SH-SY5Y (cell line): Measurements from ENCODE around the gene NDUFB2.

Experiments
- GATA2 ChIP-seq: IDR thresholded peaks from 2 replicates; pipeline ENCODE4 v1.6.1; 2011; ENCODE audit warnings: mild to moderate bottlenecking, low read depth, low read length
- GATA3 ChIP-seq: IDR thresholded peaks from 2 replicates; pipeline ENCODE4 v1.6.1; 2011; ENCODE audit warnings: low read depth, mild to moderate bottlenecking, low read length, moderate library complexity

Gene NDUFB2

DNA sequence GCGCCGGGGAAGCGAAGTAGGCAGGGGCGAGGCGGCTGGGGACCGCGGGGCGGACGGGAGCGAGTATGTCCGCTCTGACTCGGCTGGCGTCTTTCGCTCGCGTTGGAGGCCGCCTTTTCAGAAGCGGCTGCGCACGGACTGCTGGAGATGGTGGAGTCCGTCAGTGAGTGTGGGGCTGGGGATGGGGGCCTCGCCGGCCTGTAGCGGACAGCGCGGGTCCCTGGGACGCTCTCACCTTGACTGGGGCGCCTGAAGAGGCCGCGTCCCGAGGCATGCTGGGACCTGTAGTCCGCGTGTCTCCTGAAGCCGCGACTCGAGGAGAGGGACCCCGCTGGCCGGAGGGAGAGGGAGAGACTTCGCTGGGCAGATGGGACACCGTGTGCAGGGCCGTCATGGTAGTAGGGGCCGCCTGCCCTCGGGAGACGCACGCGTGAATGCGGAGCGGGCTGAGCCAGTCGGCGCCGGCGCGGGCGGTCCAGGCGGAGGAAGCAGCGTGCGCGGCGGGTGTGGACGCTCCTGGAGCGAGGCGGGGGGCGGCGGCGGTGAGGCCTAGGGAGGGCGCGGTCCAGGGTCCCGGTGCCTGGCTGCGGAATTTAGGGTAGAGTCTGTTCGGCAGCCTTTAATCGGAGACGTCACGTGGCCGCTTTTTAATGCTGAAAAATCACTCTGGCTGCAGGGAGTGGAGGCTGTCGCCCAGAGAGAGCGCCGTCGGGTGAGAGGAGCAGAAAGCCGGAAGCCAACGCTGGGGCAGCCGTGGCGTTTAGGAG lies at the start of gene NDUFB2:
Gene NDUFB2, plus strand, starts transcription at position 29 of the 767 bp plus-strand sequence. Its CDS starts 37 bp downstream, at position 66.
- no peak for TF ChIP-seq GATA3
- TF ChIP-seq GATA2, result peak; percentile 22; the same call in 1 of the 2 replicates

DNA sequence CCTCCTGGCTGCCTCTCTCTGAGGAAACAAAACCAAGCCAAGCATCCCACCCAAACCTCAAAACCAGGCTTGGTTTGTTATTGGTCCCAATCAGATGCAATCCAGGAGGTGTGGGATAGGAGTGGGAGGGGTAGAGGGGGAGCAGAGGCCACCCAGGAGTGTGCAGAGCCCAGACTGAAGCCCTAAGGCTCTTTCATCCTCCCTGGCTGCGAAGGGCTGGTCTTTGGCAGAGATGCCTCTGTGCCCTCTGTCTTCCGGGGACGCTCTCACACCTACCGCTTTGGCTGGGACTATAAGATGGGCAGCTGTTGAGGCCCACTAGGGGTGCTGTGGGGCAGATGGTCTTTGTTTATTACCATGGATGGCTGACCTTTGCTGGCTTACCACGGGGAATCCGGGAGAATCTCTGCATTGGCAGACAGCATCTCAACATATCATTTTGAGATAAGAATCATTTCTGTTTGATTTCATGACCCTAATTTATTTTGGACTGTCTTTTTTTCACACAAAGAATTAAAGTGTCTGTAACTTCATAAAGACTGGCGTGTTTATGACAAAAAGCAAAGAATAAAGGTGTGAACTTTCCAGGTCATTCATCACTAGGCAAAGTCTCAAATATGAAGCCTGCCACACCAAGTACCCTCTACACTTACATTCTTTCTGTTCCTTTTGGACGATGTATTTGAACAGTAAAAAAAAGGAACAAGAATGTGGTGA lies 49.4 kb upstream of the NDUFB2 start:
- no peak for TF ChIP-seq GATA3
- TF ChIP-seq GATA2, result peak; percentile 56

DNA sequence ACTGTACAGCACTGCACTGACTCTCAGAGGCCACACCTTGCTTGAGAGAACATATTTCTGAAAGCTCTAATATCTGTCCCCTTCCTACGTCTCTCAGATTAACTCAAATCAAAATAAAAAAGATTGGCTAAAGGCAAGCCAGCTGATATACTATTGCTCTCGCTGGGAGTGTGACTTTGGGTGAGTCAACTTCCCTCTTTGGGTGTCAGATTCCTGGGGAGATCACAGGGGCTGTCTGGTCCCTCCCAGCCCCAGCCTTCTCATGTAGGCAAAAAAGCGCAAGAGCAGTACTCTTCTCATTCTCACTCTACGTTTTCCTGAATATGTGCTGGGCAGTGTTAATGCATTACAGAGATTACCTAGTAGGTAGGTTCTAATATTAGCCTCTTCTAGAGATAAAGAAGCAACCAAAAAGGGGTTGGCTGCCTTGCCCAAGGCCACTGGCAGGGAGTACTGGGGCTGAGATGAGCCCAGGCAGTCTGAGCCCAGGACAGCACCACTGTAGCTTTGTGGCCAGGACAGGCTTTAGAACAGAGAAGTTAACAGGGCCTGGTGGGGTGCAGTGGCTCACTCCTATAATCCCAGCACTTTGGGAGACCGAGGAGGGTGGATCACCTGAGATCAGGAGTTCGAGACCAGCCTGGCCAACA lies 46.8 kb upstream of the NDUFB2 start:
- TF ChIP-seq GATA2, result no peak
- no peak for TF ChIP-seq GATA3

DNA sequence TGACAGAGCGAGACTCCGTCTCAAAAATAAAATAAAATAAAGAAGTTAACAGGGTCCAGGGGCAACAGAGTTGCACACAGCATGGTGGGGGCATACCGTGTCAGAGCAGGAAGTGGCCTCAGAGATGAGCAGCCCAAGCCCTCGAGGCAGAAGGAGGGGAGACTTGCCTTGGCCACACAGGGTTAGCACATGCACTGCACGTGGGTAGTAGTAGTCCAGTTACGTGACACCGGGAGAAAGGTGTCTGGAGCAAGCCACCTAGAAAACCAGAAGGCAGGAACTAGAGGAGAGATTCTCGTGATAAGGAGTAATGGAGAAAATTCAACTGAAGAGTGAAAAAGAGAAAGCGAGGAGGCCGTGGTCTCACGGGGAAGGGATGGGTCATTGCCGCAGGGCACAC lies 46.1 kb upstream of the NDUFB2 start:
- TF ChIP-seq GATA3, result no peak
- no peak; the same call in 1 of the 2 replicates for TF ChIP-seq GATA2

DNA sequence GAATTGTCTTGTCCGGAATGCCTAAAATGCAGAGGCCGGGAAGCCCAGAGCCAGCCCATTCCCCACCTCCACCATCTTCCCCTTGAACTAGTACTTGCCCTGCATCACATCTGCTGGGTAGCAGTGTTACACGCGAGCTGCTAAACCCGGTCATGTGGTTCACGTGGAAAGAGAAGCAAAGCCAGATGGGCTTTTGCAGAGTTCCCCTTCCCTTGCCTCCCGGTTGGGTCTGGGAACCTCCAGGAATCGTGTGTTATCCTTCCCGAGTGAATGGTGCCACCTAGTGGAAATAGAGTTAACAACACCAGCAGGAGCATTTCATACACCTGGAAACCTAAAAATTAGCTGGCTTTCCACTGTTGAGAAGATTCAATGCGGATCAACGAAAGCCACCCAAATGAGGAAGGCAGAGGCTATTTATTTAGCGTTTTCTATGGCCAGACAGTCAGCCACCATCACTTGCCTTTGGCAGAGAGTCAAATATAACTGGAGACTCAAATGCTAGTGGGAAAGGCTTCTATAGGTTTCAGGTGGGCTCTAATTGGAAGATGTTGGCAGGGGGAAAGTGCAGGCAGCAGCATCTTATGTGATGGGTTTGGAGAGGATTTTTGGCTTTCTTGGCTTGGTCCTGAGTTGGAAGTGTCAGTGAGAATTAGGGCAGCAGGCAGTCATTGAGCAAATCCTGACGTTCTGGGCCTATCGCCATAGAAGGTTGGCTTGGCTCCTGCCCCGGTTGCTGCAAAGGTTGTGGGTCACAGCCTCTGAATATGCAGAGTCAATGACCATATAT lies 43.0 kb upstream of the NDUFB2 start:
- no peak for TF ChIP-seq GATA2
- TF ChIP-seq GATA3, result no peak

DNA sequence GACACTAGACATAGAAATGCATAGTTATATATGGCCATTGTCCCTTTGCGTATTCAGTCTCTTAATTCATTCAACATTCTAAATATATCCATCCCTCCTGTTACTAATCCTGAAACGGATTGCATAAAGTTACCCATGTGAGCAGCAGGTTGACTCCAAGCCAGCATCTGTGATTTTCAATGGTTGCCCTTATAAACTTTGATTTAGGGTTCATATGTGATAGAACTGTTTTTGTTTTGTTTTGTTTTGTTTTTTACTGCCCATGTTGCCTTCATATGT lies 42.5 kb upstream of the NDUFB2 start:
- no peak for TF ChIP-seq GATA3
- TF ChIP-seq GATA2, result no peak

DNA sequence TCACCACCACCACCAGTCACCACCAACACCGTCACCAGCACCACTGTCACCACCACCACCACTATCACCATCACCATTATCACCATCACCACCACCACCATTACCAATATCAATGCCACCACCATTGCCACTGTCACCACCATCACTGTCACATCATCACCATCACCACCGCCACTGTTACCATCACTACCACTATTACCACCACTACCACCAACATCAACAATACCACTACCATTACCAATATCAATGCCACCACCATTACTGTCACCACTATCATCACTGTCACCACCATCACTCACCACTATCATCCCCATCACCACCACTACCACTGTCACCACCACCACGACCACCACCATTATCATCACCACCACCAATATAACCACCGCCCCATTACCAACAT lies 41.8 kb upstream of the NDUFB2 start:
- TF ChIP-seq GATA3 (no peak), GATA2 (no peak)

DNA sequence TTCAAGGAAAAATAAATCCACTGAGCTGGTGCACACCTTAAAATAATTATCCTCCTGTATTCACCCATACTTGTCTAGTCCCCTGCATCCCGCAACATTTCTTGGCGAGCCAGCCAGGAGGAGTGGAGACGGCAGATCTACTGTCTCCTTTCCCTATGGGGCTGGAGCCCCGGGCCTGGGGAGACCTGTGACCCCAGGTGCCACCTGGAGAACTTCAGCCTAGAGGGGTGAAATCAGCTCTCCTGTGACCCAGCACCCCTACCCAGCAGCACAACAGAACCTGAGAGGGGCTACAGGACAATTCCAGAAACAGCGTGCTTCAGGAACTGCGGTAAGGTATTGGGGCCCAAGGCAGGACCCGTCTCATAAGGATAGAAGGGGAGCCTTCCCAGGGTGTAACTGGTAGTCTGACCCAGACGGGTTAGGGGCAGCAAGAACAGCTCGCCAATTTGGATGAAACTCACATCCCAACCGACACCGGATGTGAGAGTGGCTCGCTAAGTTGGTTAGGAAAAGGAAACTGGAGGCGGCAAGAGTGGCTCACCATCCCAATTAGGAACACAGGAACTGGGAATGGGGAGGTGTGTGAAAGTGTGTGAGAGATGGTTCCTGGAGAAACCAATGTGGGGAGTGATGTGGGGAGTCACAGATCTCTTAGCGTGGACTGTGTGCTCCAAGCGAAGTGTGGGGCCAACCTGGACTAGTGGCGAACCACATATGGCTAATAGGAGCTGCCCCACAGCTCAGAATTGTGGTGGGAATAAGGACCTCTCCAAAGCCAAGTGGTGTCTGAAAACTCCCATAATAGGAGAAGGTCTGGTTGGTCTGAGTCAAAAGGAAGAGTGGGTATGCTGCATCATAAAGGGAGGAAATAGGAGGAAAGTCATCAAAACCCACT lies 40.7 kb upstream of the NDUFB2 start:
- TF ChIP-seq GATA3 (no peak), GATA2 (no peak)

DNA sequence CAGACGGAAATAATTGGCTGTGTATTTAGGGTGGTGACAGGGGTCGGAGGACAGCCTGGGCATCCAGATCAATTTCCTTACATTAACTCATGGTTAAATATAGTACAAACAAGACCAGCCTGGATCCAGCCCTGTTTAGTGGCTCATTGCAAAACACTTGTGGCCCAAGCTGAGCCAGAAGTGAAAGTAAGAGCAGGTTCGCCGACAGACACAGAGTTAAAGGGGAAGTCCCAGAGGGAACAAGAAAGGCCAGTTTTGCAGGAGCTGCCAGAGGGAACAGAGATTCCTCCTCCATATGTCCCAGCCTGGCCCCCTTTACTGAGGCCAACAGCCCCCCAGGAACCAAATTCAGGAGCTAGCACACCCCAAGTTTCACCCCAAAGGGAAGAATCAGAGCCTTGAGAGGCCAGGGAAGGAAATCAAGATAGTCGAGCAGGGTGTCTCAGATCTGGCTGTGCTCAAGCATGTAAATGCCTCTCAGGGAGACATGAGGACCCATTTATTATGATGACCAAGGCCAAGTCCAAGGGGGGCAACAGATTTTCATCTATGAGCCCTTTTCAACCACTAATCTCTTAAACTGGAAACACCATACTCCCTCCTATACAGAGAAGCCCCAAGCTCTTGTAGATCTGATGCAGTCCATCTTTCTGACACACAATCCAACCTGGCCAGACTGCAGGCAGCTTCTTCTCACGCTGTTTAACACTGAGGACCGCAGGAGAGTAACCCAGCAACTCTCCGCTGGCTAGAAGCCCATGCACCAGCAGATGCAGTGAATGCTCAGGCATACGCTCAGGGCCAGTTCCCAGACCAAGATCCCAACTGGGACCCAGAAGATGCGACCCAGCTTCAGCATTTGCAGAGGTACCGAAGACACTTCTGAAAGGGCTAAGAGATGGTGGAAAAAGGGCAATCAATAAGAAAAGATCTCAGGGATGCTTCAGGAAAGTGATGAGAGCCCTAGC lies 39.7 kb upstream of the NDUFB2 start:
- TF ChIP-seq GATA3 (no peak), GATA2 (no peak)

DNA sequence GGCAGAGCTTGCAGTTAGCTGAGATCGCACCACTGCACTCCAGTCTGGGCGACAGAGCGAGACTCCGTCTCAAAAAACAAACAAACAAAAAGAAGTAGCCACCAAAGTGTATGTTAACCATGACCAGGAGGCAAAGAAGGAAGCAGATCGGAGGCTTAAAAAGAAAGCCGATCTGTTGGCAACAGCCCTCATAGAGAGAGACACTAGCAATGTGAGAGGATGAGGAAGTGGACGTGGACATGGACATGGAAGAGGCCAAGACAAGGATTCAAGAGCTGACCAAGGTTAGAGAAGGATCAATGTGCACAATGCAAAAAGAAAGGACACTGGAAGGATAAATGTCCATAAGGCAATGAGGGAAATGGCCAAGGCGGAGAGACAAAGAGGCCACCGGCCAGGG lies 38.6 kb upstream of the NDUFB2 start:
- TF ChIP-seq GATA3 (no peak), GATA2 (no peak)

DNA sequence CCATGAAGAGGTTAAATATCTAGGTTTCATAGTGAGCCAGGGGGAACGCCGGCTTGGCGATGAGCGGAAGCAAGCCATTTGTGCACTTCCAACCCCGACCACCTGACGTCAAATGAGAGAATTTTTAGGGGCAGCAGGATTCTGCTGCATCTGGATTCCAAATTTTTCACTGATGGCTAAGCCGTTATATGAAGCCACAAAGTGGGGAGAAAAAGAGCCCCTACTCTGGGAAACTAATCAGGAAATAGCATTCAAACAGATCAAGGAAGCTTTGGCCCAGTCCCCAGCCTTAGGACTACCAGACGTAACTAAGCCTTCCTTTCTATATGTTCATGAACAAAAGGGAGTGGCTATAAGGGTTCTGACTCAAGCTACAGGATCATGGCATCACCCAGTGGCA lies 36.7 kb upstream of the NDUFB2 start:
- TF ChIP-seq GATA2 (no peak), GATA3 (no peak)

DNA sequence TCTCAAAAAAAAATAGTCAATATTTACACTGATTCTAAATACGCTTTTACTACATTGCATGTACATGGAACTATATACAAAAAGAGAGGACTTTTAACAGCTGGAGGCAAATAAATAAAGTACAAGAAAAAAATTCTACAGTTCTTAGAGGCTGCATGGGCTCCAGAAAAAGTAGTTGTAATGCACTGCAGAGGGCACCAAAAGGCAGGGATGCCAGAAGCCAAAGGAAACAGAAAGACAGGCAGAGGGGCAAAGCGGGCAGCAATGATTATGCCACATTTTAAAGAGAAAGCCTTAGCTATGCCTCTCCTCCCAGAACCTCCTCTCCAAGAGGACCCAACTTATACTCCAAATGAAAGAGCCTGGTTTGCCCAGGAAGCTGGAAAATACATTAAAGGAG lies 35.4 kb upstream of the NDUFB2 start:
- TF ChIP-seq GATA2 (no peak), GATA3 (no peak)
